ENCODE measurements around the gene CTIF.
A peak's percentile ranks its signal among the peaks of the same experiment; 100 is the strongest.

The CTIF gene

GRCh38 chr18:48819276-48819675 lies 280.4 kb downstream of the CTIF start:
- DNase-seq (ENCODE audit: low read depth in 2 of 2) = no peak

GRCh38 chr18:48819781-48820482 lies 281.1 kb downstream of the CTIF start:
- no peak for DNase-seq (ENCODE audit: low read depth in 2 of 2)

- DNase-seq (ENCODE audit: low read depth in 2 of 2) = no peak
Measured at GRCh38 chr18:48820483-48821250, 281.8 kb downstream of the CTIF start.

- DNase-seq (ENCODE audit: low read depth in 2 of 2) = no peak
Measured at GRCh38 chr18:48821251-48821590, 282.4 kb downstream of the CTIF start.

DNA sequence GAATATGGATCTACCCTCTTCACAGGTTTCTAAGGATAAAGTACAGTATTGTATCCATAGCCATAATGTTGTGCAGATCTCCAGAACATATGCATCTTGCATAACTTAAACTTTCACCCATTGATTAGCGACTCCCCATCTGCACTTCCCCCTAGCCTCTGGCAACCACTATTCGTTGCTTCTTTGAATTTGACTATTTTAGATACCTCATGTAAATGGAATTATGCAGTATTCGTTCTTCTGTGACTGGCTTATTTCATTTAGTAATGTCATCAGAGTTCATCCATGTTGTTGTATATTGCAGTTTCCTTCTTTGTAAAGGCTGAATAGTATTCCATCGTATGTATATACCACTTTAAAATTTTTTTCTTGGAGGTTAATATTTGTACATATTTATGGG lies 283.0 kb downstream of the CTIF start:
- DNase-seq (ENCODE audit: low read depth in 2 of 2) = no peak

DNA sequence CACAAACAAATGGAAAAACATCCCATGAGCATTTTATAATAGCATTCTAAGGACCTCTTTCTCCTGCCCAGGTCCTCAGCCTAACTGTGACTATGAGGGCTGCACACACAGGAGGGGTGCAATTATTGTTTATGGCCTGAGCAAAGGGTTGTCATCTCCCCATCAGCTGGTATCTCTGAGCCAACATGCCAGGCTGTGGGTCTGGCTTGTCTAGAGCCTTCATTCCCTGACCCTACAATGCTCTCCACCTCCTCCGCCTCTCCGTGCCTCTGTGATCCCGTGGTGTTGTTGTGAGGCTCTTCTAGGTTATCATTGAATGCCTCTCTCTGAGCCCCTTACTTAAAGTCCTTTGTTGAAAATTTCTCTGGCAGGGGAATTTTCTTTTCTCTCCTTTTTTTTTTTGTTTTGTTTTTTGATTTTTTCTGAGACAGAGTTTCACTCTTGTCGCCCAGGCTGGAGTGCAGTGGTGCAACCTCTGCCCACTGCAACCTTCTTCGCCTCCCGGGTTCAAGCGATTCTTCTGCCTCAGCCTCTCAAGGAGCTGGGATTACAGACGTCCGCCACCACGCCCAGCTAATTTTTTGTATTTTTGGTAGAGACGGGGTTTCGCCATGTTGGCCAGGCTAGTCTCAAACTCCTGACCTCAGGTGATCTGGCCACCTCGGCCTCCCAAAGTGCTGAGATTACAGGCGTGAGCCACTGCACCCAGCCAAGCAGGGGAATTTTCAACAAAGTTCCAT lies 285.6 kb downstream of the CTIF start:
- DNase-seq (ENCODE audit: low read depth in 2 of 2) = no peak

- DNase-seq (ENCODE audit: low read depth in 2 of 2) = no peak
Measured at GRCh38 chr18:48825101-48825745, 286.4 kb downstream of the CTIF start.

DNA sequence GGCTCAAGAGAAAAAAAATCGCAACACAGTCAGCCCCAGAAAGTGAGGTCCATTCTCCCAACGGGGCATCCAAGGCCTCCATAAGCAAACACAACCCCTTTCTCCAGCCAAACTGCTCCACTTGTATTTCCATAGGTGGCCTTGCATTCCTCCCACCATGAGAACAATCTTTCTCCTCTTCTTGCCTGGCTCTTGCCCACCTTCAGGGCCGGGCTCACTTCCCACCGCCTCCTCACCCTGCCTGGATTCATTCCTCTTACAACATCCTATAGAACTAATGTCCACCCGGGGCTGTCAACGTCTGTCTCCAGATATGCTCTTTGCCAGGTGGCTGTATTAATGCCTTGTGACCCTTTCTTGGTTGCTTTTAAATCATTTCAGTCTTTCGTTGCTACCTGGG lies 287.4 kb downstream of the CTIF start:
- DNase-seq (ENCODE audit: low read depth in 2 of 2) = no peak

- DNase-seq (ENCODE audit: low read depth in 2 of 2) = no peak
Measured at GRCh38 chr18:48826806-48827205, 288.0 kb downstream of the CTIF start.

GRCh38 chr18:48827291-48828193 lies 288.7 kb downstream of the CTIF start:
- DNase-seq (ENCODE audit: low read depth in 2 of 2) = no peak

DNA sequence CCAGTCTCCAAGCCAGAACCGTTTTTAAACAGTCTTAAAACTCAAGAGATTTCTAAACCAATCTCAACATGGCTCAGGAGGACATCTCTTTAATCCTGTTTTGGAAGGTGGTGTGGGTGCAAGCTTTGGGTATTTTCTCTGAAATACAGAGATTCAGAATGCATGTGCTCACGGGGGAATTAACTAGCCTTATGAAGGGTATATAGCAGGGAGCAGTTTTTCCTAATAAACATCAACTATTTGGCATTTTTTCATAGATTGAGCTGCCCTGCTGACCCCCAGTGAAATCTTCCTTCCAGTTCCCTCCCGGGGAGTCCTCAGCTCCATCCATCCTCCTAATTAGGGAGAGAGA lies 289.3 kb downstream of the CTIF start:
- DNase-seq (ENCODE audit: low read depth in 2 of 2) = no peak

GRCh38 chr18:48828691-48829442 lies 290.0 kb downstream of the CTIF start:
- no peak for DNase-seq (ENCODE audit: low read depth in 2 of 2)

DNA sequence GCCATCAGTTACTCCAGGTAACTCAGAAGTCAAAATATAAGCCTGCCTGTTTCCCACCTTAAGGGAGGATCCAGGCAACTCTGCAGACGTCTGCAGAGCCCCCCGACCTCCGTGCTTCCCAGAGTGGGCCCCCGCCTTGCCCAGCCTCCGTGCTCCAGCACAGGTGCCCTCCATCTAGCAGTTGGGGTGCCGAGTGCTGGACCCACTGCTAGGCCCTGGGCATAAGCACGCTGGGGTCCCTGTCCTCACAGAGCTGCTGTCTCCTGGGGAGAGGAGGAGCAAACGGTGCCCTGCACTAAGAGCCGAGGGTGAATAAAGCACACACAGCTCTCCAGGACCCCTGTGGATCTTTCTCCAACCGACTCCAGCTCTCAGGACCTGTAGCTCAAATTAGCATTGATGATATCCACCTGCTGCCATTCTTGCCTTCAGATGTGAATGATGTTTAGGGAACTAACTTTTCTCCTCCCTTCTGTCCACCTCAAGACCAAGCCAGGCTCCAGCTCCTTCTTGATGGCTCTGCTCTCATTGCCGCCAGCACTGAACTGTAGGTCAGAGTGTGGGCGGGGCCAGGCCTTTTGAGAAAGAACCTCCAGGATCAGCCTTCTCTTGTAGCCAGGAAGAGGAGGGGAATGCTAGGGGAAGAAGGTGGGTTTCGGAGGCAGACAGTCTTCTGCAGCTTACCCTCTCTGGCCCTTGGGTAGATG lies 290.8 kb downstream of the CTIF start:
- no peak for DNase-seq (ENCODE audit: low read depth in 2 of 2)

- DNase-seq (ENCODE audit: low read depth in 2 of 2) = no peak
Measured at GRCh38 chr18:48831113-48831759, 292.4 kb downstream of the CTIF start.

- no peak for DNase-seq (ENCODE audit: low read depth in 2 of 2)
Measured at GRCh38 chr18:48831802-48832201, 293.0 kb downstream of the CTIF start.

GRCh38 chr18:48832938-48833700 lies 294.3 kb downstream of the CTIF start:
- DNase-seq (ENCODE audit: low read depth in 2 of 2) = no peak

GRCh38 chr18:48833701-48834412 lies 295.0 kb downstream of the CTIF start:
- no peak for DNase-seq (ENCODE audit: low read depth in 2 of 2)

- DNase-seq (ENCODE audit: low read depth in 2 of 2) = peak; percentile 57 to 59
Measured at GRCh38 chr18:48834413-48835031, 295.7 kb downstream of the CTIF start.
